CD14-positive monocyte (primary cell): ENCODE results near the gene BOC. TPM values are rescaled to one million over a fixed set of nuclear protein-coding genes. Genes with fewer than 3 reads are reported as not detected.

Experiments
- DNase-seq, 3 donors: peaks; one replicate each; pipeline ENCODE4 v3.0.0-alpha.2; 2011 to 2022
- H2AFZ ChIP-seq: 2 replicates; pipeline ENCODE4 v1.6.0; 2012; ENCODE audit warnings: mild to moderate bottlenecking, low read depth, low read length, inconsistent platforms; ENCODE audit not compliant: insufficient read depth, poor library complexity, severe bottlenecking
- H3K27ac ChIP-seq, 2 donors: 1 replicate in 1 of 2; 2 replicates in 1 of 2; pipeline ENCODE4 v1.5.1; 2012 to 2013; ENCODE audit warnings: low read length in 2 of 2, control low read depth in 1 of 2, inconsistent platforms in 1 of 2, low read depth in 1 of 2, mild to moderate bottlenecking in 1 of 2
- H3K27me3 ChIP-seq, 2 donors: one replicate each; pipeline versions ENCODE4 v1.6.0 to v1.6.1; 2011 to 2013; ENCODE audit warnings: low read length in 2 of 2; ENCODE audit not compliant: control insufficient read depth in 2 of 2, insufficient read depth in 2 of 2
- H3K36me3 ChIP-seq, 2 donors: replicated peaks in 1 of 2; 1 replicate in 1 of 2; 2 replicates in 1 of 2; pipeline versions ENCODE4 v1.5.1 to v1.6.1; 2012 to 2013; ENCODE audit warnings: low read length in 2 of 2, control low read depth in 1 of 2, inconsistent platforms in 1 of 2, mild to moderate bottlenecking in 1 of 2; ENCODE audit not compliant: insufficient read depth in 2 of 2, control insufficient read depth in 1 of 2
- H3K4me1 ChIP-seq, 2 donors: 1 replicate in 1 of 2; 2 replicates in 1 of 2; pipeline versions ENCODE4 v1.5.1 to v1.6.1; 2012 to 2013; ENCODE audit warnings: low read length in 2 of 2, control low read depth in 1 of 2, inconsistent platforms in 1 of 2, mild to moderate bottlenecking in 1 of 2, moderate library complexity in 1 of 2; ENCODE audit not compliant: insufficient read depth in 2 of 2, control insufficient read depth in 1 of 2
- H3K4me2 ChIP-seq: replicated peaks from 2 replicates; pipeline ENCODE3; 2012; ENCODE audit warnings: low read length, moderate library complexity, mild to moderate bottlenecking; ENCODE audit not compliant: poor library complexity, severe bottlenecking; ENCODE audit errors: extremely low read depth
- H3K4me3 ChIP-seq, 3 experiments: fragments of 200-600 bp in 1 of 3; sonication (generic) in 1 of 3; replicated peaks in 1 of 3; 1 replicate in 2 of 3; 2 replicates in 1 of 3; pipeline ENCODE4 v1.5.1; 2011 to 2013; ENCODE audit warnings: low read length in 3 of 3, mild to moderate bottlenecking in 3 of 3, control low read depth in 2 of 3, low read depth in 2 of 3, inconsistent platforms in 1 of 3, moderate library complexity in 1 of 3
- H3K79me2 ChIP-seq: 2 replicates; pipeline ENCODE4 v1.6.0; 2012; ENCODE audit warnings: mild to moderate bottlenecking, control low read depth, inconsistent platforms, low read length, moderate library complexity; ENCODE audit not compliant: insufficient read depth
- H3K9ac ChIP-seq: 2 replicates; pipeline ENCODE4 v1.6.0; 2017; ENCODE audit warnings: low read length, mild to moderate bottlenecking; ENCODE audit not compliant: insufficient read depth, poor library complexity, severe bottlenecking
- H3K9me3 ChIP-seq, 2 donors: replicated peaks in 1 of 2; 1 replicate in 1 of 2; 2 replicates in 1 of 2; pipeline versions ENCODE4 v1.5.1 to v1.6.1; 2012 to 2013; ENCODE audit warnings: low read length in 2 of 2, control low read depth in 1 of 2; ENCODE audit not compliant: control insufficient read depth in 1 of 2, insufficient read depth in 1 of 2
- H4K20me1 ChIP-seq: 2 replicates; pipeline ENCODE4 v1.6.0; 2012; ENCODE audit warnings: mild to moderate bottlenecking, low read length, control low read depth, moderate library complexity; ENCODE audit not compliant: insufficient read depth
- H3K27ac Mint-ChIP-seq, 7 donors: one replicate each; pipeline ENCODE4 v1.8.0; 2020; ENCODE audit warnings: mild to moderate bottlenecking in 7 of 7, mixed read lengths in 7 of 7, moderate library complexity in 6 of 7, inconsistent platforms in 2 of 7
- H3K27me3 Mint-ChIP-seq, 3 donors: one replicate each; pipeline ENCODE4 v1.8.0; 2021 to 2022; ENCODE audit warnings: low read depth in 3 of 3, mild to moderate bottlenecking in 3 of 3, mixed read lengths in 3 of 3, moderate library complexity in 3 of 3, inconsistent platforms in 1 of 3
- H3K36me3 Mint-ChIP-seq, 2 donors: one replicate each; pipeline ENCODE4 v1.8.0; 2020; ENCODE audit warnings: mixed read lengths in 2 of 2, inconsistent platforms in 1 of 2, mild to moderate bottlenecking in 1 of 2
- H3K4me1 Mint-ChIP-seq: one replicate; pipeline ENCODE4 v1.8.0; 2020; ENCODE audit warnings: mild to moderate bottlenecking, mixed read lengths
- H3K4me3 Mint-ChIP-seq, 2 donors: one replicate each; pipeline ENCODE4 v1.8.0; 2020; ENCODE audit warnings: mild to moderate bottlenecking in 2 of 2, mixed read lengths in 2 of 2, moderate library complexity in 1 of 2
- H3K9me3 Mint-ChIP-seq, 7 donors: one replicate each; pipeline ENCODE4 v1.8.0; 2020 to 2022; ENCODE audit warnings: mixed read lengths in 7 of 7, mild to moderate bottlenecking in 6 of 7, moderate library complexity in 6 of 7, inconsistent platforms in 2 of 7
- WGBS: methylation state at CpG from one replicate; pipeline ENCODE4 v1.1.5; 2013; ENCODE audit warnings: missing lambda C conversion rate; ENCODE audit not compliant: insufficient coverage; 5-methylcytosine and 5-hydroxymethylcytosine counted together
- intact Hi-C, 2 donors: fragments of 100-400 bp; cut with micrococcal nuclease; formaldehyde crosslinking; loops; one replicate each; pipeline versions ENCODE4 v1.15.0 to v1.15.1; 2023
- polyA plus RNA-seq, 3 donors: library from polyadenylated mRNA; depleted of rRNA in 1 of 3; unstranded in 2 of 3; stranded (reverse) in 1 of 3; fragments of 300-500 nt in 2 of 3; fragments of >200 nt in 1 of 3; fragmentation: Illumina TruSeq in 2 of 3; gene quantifications; 1 replicate in 2 of 3; 2 replicates in 1 of 3; pipeline ENCODE4 v1.2.3, GENCODE V29; 2012 to 2021
- TF ChIP-seq, protein P1 (sequence below): fragments of 200-600 bp; IDR thresholded peaks from one replicate; pipeline ENCODE4 v1.8.0; 2022; ENCODE audit warnings: antibody characterized with exemption, mild to moderate bottlenecking

BOC gene
- polyA plus RNA-seq, 3 donors = not detected

DNA sequence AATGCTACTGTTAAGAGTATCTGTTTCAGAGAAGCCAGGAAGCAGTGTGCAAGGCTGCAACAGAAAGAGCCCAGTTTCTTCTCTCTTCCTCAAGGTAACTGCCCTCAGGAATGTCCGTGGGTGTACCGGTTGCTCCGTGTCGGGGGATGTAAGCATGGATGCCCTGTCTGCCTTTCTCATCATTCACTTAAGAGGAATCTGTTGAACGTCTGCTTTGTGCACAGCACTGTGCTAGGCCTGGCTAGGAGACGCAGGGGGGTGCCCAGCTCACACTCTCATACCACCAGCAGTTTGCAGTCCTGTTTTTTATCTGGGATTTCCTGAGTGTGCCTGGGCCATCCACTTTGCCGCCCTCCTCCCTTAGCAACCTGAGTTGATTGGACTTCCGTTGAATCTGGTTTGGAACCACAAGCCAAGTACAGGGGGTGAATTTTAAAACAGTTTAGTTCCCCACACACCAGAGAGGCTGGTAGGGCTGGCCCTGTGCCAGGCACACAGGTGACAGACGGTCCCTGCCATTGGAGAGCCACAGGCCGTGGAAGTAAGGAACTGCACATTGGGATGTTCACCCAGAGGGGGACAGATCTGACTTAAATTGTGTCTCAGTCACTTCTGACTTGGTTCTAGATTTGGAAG, 11.2 kb downstream of the BOC start:
- no peak overlapping the region for H3K4me2 ChIP-seq
- H3K27me3 Mint-ChIP-seq = peaks cover 6 to 24% (median 7%) of the 10 kb centered on the region in 3 donors
- H3K36me3 Mint-ChIP-seq = peaks cover 0 to 2% of the 10 kb centered on the region in 2 donors
- H2AFZ ChIP-seq = no peak overlapping the region
- no peak overlapping the region for H3K4me3 Mint-ChIP-seq
- H3K4me1 ChIP-seq = peaks cover 8 to 9% of the 10 kb centered on the region in 2 donors
- H3K9me3 Mint-ChIP-seq = peaks cover 0 to 1% (median 0%) of the 10 kb centered on the region in 7 donors
- 17% methylated on average over 4 of the region's 10 CpGs for WGBS
- H4K20me1 ChIP-seq = no peaks in the 10 kb centered on the region
- H3K36me3 ChIP-seq = no peaks in the 10 kb centered on the region
- H3K27me3 ChIP-seq = no peaks in the 10 kb centered on the region
- no peaks in the 10 kb centered on the region for H3K79me2 ChIP-seq
- H3K9me3 ChIP-seq = no peaks in the 10 kb centered on the region
- DNase-seq = no peak
- H3K4me1 Mint-ChIP-seq = peaks cover 21% of the 10 kb centered on the region
- TF ChIP-seq, protein P1, sequence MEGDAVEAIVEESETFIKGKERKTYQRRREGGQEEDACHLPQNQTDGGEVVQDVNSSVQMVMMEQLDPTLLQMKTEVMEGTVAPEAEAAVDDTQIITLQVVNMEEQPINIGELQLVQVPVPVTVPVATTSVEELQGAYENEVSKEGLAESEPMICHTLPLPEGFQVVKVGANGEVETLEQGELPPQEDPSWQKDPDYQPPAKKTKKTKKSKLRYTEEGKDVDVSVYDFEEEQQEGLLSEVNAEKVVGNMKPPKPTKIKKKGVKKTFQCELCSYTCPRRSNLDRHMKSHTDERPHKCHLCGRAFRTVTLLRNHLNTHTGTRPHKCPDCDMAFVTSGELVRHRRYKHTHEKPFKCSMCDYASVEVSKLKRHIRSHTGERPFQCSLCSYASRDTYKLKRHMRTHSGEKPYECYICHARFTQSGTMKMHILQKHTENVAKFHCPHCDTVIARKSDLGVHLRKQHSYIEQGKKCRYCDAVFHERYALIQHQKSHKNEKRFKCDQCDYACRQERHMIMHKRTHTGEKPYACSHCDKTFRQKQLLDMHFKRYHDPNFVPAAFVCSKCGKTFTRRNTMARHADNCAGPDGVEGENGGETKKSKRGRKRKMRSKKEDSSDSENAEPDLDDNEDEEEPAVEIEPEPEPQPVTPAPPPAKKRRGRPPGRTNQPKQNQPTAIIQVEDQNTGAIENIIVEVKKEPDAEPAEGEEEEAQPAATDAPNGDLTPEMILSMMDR = no peak
- no peak overlapping the region for H3K9ac ChIP-seq
- no peak overlapping the region for H3K4me3 ChIP-seq
- H3K27ac Mint-ChIP-seq = no peak overlapping the region
- H3K27ac ChIP-seq = no peak overlapping the region
- intact Hi-C loops = no loop called here

- peaks cover 0 to 2% of the 10 kb centered on the region in 2 donors for H3K36me3 Mint-ChIP-seq
- H3K36me3 ChIP-seq = no peaks in the 10 kb centered on the region
- intact Hi-C loops = no loop called here
- peaks cover 3 to 21% (median 5%) of the 10 kb centered on the region in 3 donors for H3K27me3 Mint-ChIP-seq
- H2AFZ ChIP-seq = peak overlapping the region; percentile 76
- peak; percentile 14 to 30 (median 21) for DNase-seq
- H3K9ac ChIP-seq = peak overlapping the region; percentile 45
- no peaks in the 10 kb centered on the region for H3K27me3 ChIP-seq
- H3K4me3 ChIP-seq = peak overlapping the region in 1 of 3 experiments; percentile 64
- 37% methylated on average over 13 of the region's 18 CpGs for WGBS
- H3K27ac ChIP-seq = no peak overlapping the region
- peaks cover 17% of the 10 kb centered on the region for H3K4me1 Mint-ChIP-seq
- no peaks in the 10 kb centered on the region for H3K9me3 ChIP-seq
- TF ChIP-seq, protein P1 = no peak
- H3K4me2 ChIP-seq = peak overlapping the region; percentile 58
- H3K9me3 Mint-ChIP-seq = peaks cover 0 to 1% (median 0%) of the 10 kb centered on the region in 7 donors
- no peaks in the 10 kb centered on the region for H4K20me1 ChIP-seq
- peak overlapping the region in 1 of 7 donors; percentile 22 for H3K27ac Mint-ChIP-seq
- no peaks in the 10 kb centered on the region for H3K79me2 ChIP-seq
- H3K4me1 ChIP-seq = peaks cover 8 to 9% of the 10 kb centered on the region in 2 donors
- peak overlapping the region; percentile 68 to 77 for H3K4me3 Mint-ChIP-seq
Measured at GRCh38 chr3:113223475-113224281, 12.3 kb downstream of the BOC start.
